Glomerular visceral epithelial cell (primary cell): Measurements from ENCODE around the gene PERP.
"Not testable (repeated sequence)": the region's sequence is repeated elsewhere in the genome, so short reads cannot be mapped to it uniquely, and the experiment has no call there.

ENCODE experiments used
- DNase-seq: peaks from one replicate; pipeline ENCODE4 v3.0.0-alpha.2; 2016; ENCODE audit errors: extremely low spot score

Gene PERP

GRCh38 chr6:138107078-138107751, at the start of gene PERP:
TSS of gene PERP (minus strand) at chr6:138107419. CDS start at chr6:138107340, 79 bp downstream.
- DNase-seq, result peak; percentile 78

GRCh38 chr6:138155443-138155842, 48.2 kb upstream of the PERP start:
- DNase-seq, result no peak

DNA sequence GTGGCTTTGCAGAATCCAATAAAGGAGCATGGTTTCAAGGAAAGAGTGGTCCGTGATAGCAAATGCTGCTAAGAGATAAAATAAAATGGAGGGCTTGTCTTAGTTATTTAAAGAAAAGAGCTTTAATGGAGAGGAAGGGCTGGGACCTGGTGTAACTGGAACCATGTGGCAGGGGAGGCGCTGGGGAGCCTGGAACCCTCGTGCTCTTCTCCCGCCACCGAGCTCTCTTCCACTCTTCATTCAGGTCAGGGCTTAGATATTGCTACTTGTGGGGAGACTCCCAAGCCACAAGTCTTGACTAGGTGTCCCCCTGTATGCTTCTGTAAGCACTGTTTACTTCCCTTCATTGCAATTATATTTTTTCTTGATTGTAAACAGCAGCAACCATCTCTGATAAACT, 39.3 kb upstream of the PERP start:
- no peak for DNase-seq

DNA sequence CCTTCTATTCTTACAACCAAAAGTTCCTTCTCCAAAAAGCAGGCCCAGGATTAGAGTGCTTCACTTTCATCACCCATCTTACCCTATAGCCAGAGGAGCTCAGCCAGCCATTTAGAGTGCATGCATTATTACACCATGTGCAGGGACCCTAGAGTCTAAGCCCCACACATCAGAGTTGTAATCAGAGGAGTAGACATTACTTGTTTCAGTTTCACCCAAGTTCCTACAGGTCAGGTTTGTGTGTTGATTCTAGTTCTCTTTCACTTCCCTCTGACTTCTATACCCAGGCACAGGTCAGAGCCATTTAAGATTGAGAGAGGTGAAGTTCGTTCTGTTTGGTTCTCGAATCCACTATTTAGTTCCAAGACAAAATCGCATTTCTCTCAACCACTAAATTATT, 38.2 kb upstream of the PERP start:
- DNase-seq, result no peak

GRCh38 chr6:138142806-138143205, 35.6 kb upstream of the PERP start:
- no peak for DNase-seq

GRCh38 chr6:138129190-138129589, 22.0 kb upstream of the PERP start:
- DNase-seq, result no peak

GRCh38 chr6:138128096-138128495, 20.9 kb upstream of the PERP start:
- DNase-seq, result no peak

DNA sequence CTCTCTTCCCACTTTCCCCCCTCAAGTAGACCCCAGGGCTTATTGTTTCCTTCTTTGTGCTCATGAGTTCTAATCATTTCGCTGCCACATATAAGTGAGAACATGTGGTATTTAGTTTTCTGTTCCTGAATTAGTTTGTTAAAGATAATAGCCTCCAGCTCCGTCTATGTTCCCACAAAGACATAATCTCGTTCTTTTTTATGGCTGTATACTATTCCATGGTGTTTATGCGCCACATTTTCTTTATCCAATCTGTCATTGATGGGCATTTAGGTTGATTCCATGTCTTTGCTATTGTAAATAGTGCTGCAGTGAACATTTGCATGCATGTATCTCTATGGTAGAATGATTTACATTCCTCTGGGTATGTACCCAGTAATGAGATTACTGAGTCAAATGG, 16.9 kb upstream of the PERP start:
- DNase-seq, result no peak

DNA sequence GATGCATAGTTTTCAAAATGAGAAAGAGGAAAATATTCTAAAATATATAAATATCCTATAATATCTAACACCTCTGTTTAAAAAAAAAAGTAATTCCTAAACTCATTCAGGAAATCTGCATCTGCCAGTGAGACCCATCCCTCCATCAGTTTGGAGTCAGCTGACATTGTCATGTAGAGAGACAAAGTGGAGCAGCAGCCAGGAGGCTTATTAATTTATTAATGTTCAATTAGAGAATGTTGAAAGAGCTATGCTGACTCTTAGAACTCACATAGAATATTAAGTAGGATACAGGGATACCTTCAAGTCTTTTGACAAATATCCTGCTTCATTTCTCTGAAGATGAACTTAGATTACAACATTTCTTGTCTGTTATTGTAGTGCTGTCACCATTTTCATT, 12.8 kb upstream of the PERP start:
- no peak for DNase-seq

GRCh38 chr6:138119229-138119628, 12.0 kb upstream of the PERP start:
- DNase-seq, result not testable (repeated sequence)

DNA sequence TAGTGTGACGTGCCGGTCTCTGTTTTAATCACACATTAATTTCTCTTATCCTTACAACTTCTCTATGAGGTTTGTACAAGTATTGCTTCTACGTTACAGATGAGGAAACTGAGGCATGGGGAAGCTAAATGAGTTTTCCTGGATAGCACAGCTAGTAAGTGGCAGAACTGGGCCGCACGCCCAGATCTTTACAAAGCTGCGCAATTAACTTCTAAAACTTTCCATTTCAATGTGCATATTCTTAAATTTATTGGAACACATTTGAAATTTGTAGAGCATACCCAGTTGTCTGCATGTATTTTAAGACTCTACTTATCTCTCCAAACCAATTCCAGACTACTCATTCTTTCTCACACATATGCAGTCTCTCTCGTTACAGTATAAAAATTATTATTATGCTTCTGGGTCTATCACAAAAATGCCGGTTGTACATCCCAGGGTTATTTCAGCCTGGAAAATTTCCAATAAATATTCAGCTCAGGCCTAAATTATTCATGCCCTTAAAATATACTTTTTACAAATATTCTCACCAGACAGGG, 10.2 kb upstream of the PERP start:
- DNase-seq, result no peak

GRCh38 chr6:138116661-138116999, 9.4 kb upstream of the PERP start:
- DNase-seq, result no peak

GRCh38 chr6:138115877-138116660, 8.8 kb upstream of the PERP start:
- peak; percentile 72 for DNase-seq

DNA sequence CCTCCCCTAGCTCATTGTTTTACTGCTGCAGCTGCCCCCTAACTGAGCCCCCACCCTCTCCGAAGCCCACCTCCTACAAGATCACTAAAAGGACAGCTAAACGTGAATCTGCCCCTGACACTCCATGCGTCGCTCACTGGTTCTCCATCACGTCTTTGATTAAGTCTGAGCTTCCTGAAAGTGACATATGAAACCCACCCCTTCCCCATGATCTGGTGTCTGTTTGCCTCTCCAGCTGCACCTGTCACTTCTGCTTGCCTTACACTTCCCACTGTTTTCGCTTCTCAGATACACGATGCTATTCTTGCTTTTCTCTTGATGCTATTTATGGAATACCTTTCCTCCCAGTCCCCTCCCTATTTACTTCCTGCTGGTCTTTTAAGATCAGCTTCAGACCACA, 8.0 kb upstream of the PERP start:
- no peak for DNase-seq

- DNase-seq, result no peak
Measured at GRCh38 chr6:138113588-138114210, 6.5 kb upstream of the PERP start.

DNA sequence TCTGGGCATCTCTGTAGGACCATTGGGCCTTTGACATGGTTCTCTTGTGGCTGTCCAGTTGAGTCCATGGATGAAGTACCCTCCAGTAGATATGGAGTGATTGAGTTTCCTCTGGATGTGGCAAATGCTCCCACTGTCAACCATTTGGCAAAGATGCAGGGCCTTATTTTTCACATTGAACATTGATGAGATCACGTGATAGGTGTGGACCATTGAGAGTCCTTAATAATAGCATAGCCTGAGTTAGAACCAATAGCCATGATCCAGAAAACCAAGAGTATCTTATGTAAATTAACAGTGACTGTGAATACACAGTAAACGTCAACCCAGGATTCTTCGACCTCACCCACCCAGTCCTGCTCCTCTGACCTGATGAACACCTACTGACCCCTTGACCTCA, 3.0 kb upstream of the PERP start:
- no peak for DNase-seq

GRCh38 chr6:138109042-138109997, 2.1 kb upstream of the PERP start:
- DNase-seq, result peak; percentile 75

- no peak for DNase-seq
Measured at GRCh38 chr6:138107752-138108592, 753 bp upstream of the PERP start.

- DNase-seq, result no peak
Measured at GRCh38 chr6:138106665-138107077, 548 bp downstream of the PERP start.

DNA sequence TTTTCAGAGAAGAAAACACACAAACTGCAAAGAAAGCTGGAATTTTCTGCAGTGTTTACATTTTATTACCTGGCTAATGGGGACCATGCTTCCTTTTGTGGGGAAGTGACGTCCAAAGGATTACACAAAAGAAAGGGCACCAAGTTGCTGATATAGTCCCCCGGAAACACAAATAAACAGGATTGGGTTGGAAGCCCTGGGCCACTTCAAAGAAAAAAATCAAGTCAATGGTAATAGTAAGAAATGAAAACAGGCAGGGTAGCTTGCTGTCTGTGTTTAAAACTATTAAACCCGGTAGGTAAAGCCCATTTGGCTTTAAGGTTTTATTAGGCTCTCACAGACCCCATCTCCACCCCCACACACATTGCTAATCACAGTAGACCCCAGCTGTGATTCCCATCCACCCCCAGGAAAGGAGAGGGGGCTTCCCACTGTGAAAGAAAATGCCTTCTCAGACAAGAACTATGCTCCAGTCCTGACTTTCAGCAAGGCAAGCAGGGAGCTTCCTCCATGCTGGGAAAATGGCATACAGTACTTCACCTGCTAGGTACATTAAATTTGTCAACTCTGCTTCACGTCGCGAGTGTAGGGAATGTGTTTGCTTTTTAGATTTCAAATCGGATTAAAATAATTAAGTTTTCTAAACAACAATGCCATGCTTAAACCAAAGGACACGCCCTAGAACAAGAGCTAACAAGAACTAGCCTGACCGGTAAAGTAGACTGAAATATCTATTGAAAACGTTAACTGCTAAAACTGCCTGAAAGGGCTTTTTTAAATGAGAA, 1.1 kb downstream of the PERP start:
- DNase-seq, result peak; percentile 9
